Endothelial cell of hepatic sinusoid (primary cell): ENCODE measurements around the gene NAA16.
"Not testable (repeated sequence)": the region's sequence is repeated elsewhere in the genome, so short reads cannot be mapped to it uniquely, and the experiment has no call there.

ENCODE experiments used
- in situ Hi-C: cut with HindIII; loops from 2 replicates; pipeline ENCODE4 v1.10.0; 2017; ENCODE audit warnings: low sequenced_read_pairs

The NAA16 gene

GRCh38 chr13:41352935-41353840, 42.1 kb downstream of the NAA16 start:
- in situ Hi-C loops, result no loop called here

GRCh38 chr13:41354416-41354815, 43.3 kb downstream of the NAA16 start:
- in situ Hi-C loops, result no loop called here

DNA sequence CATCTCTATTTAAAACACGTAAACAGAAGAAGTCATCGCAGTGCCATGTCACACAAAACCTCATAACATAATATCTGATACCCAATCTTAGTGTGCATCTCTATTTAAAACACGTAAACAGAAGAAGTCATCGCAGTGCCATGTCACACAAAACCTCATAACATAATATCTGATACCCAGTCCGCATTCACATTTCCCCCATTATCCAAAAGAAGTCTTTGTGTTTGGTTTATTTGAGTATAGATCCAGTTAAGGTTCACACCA, 45.2 kb downstream of the NAA16 start:
- in situ Hi-C loops, result not testable (repeated sequence)

DNA sequence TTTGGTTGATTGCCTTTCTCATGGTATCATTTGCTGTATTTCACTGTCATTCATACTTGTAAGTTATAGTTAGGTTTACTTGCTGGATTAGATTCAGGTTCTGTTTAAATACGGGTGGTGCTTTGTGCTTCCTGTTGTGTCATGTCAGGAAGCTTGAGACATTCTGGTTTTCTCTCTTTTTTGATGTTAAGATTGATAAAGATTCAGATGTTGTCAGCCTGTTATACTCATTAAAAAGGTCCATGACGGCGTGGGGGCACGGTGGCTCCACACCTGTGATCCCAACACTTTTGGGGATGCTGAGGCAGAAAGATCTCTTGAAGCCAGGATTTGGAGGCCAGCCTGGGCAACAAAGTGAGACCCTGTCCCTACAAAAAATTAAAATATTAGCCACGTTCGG, 45.7 kb downstream of the NAA16 start:
- in situ Hi-C loops, result no loop called here

DNA sequence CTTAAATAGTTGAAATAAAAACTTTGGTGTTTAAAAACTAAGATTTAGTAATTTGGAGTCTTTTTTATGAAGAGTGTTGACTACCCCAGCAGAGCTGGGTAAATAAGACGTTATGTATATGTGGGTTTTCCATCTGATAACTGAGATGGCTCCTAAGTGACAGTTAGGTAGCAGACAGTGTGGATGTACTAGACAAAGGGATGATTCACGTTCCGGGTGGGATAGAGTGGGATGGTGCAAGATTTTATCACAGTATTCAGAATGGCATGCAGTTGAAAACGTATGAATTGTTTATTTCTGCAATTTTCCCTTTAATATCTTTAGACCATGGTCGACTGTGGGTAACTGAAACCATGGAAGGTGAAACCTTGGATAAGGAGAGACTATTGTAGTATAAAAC, 50.4 kb downstream of the NAA16 start:
- in situ Hi-C loops, result no loop called here

GRCh38 chr13:41364043-41364442, 53.0 kb downstream of the NAA16 start:
- in situ Hi-C loops, result no loop called here

- in situ Hi-C loops, result no loop called here
These were observed 54.6 kb downstream of the NAA16 start for GRCh38 chr13:41365631-41366030.

- in situ Hi-C loops, result no loop called here
These were observed 59.7 kb downstream of the NAA16 start for GRCh38 chr13:41370736-41371135.

GRCh38 chr13:41377446-41377845, 66.4 kb downstream of the NAA16 start:
- in situ Hi-C loops, result no loop called here

GRCh38 chr13:41382431-41382830, 71.4 kb downstream of the NAA16 start:
- in situ Hi-C loops, result loop anchor here (10.0 kb wide), 1 partner anchor 112 kb away; no protein-coding TSS in a partner anchor

DNA sequence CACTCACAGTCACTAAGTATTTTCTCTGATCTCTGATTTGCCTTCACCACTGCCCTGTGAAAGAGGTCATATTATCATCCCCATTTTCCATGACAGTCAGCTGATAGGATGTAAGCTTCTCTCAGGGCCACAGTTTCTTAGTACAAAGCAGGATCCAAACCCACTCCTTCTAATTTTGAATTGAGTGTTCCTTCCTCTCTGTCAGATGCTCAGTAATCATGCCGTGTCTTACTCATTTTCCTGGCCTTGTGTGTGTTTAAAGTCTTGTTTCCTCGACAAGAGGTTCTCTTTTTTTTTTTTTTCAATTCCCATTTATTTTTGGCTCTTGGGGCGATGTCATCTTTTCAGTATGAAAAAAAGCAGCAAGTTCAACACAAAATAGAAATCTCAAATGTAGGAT, 72.3 kb downstream of the NAA16 start:
- in situ Hi-C loops, result loop anchor here (10.0 kb wide), 1 partner anchor 111 kb away; no protein-coding TSS in a partner anchor

- in situ Hi-C loops, result loop anchor here (10.0 kb wide), 1 partner anchor 110 kb away; no protein-coding TSS in a partner anchor
These were observed 73.9 kb downstream of the NAA16 start for GRCh38 chr13:41384749-41385503.

DNA sequence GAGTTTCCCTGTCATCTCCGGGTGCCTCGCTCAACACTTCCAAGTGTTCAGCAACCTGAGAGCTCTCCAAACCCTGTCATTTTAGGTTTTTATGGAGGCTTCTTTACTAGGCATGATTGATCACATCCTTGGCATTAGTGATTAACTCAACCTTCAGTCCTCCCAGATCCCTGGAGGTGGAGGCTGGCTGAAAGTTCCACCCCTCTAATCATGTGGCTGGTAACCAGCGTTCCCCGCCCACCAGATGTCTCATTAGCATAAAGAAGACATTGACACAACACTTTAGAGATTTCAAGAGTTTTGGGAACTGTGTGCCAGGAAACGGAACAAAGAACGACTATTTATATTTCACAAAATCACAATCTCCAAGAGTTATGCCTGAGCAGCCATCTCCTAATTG, 75.1 kb downstream of the NAA16 start:
- in situ Hi-C loops, result loop anchor here (10.0 kb wide), 1 partner anchor 109 kb away; no protein-coding TSS in a partner anchor

DNA sequence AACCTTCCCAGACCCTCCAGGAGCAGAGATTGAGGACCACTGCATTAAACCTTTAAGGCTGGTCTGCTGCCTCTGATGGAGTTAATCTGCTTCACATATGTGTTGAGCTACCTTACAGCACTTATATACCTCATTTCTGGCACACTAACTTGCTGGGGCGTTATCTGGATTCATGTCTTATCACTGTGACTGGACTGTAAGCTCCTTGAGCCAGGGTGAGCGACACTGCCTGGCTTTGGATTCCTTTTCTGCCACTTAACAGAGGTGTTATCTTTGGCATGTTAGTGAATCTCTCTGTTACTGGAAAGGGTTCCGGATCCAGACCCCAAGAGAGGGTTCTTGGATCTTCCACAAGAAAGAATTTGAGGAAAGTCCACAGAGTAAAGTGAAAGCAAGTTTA, 76.5 kb downstream of the NAA16 start:
- in situ Hi-C loops, result loop anchor here (10.0 kb wide), 1 partner anchor 107 kb away; no protein-coding TSS in a partner anchor

DNA sequence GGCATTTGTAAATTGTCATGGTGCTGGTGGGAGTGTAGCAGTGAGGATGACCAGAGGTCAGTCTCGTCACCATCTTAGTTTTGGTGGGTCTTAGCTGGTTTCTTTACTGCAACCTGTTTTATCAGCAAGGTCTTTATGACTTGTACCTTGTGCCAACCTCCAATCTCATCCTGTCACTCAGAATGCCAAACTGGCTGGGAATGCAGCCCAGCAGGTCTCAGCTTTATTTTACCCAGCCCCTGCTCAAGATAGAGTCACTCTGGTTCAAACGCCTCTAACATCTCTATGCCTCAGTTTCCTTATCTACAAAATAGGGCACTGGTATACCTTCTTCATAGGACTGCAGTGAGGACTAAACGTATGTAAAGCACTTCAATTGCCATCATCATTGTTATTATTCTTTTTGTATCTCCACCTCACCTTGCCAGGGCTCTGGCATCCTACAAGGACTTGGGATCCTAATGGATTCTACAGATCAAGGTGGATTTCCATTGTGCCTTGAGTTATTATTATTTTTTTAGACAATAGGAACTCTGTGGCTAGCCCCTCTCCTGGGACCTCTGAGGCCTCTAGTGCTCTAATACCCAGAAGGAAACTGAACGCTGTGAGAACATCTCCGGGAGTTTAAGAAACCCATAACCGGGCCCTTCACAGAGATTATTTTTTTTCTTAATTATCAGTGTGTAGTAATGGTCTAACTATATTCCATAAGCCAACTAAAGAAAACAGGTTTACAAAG, 77.2 kb downstream of the NAA16 start:
- in situ Hi-C loops, result loop anchor here (10.0 kb wide), 1 partner anchor 106 kb away; no protein-coding TSS in a partner anchor

DNA sequence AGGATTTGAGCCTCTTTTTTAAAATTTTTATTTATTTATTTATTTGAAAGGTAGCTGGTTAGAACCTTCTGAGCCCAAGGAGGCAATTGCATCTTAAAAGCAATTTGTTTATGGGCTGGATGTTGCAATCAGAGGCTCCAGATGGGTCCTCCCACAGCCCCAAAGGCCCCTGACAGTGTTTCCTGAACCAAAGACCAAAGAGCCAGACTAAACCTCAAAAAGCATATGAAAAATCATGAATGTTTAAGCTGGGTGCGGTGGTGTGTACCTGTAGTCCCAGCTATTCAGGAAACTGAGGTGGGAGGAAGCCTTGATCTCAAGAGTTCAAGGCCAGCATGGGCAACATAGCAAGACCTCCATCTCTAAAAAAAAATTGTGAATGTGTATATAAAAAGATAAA, 78.5 kb downstream of the NAA16 start:
- in situ Hi-C loops, result loop anchor here (10.0 kb wide), 1 partner anchor 105 kb away; no protein-coding TSS in a partner anchor

DNA sequence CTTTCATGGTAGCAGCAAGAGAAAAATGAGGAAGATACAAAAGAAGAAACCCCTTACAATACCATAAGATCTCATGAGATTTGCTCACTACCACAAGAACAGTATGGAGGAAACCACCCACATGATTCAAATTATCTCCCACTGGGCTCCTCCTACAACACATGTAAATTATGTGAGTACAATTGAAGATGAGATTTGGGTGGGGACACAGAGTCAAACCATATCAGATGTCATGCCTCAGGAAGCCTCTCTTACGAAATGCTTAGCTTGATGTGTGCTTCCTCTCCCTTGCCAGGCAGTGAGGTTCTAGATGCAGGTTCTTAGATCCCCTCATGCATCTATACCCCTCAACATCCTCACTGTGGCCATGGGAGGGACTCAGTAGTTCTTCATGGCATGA, 83.1 kb downstream of the NAA16 start:
- in situ Hi-C loops, result no loop called here

DNA sequence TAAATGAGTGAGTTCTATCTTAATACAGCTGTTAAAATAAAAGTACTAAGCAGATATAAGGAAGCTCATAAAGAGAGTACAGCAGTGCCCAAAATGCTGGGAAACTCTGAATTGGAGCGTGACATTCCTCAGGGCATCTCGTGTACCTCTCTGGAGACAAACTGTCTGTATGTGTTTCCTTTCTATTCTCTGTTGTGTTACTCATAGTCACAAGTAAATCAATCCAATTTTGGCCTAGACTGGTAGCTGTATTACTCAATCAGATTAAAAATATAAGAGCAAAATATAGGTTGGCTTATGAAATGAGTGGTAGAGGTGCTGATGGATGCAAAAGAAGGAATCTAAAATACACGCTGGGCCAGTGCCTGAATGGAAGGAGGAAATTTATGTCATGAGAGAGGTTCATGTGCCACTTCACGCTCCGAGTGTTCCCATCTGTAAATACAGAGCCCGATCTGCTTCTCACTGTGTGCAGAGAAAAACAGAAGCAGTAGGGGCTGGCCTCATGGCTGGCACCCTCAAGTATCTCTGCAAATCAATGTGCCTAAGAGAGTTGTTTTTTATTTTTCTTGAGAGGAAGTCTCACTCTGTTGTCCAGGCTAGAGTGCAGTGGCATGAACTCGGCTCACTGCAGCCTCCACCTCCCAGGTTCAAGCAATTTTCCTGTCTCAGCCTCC, 87.6 kb downstream of the NAA16 start:
- in situ Hi-C loops, result no loop called here

GRCh38 chr13:41401366-41401765, 90.3 kb downstream of the NAA16 start:
- in situ Hi-C loops, result no loop called here

DNA sequence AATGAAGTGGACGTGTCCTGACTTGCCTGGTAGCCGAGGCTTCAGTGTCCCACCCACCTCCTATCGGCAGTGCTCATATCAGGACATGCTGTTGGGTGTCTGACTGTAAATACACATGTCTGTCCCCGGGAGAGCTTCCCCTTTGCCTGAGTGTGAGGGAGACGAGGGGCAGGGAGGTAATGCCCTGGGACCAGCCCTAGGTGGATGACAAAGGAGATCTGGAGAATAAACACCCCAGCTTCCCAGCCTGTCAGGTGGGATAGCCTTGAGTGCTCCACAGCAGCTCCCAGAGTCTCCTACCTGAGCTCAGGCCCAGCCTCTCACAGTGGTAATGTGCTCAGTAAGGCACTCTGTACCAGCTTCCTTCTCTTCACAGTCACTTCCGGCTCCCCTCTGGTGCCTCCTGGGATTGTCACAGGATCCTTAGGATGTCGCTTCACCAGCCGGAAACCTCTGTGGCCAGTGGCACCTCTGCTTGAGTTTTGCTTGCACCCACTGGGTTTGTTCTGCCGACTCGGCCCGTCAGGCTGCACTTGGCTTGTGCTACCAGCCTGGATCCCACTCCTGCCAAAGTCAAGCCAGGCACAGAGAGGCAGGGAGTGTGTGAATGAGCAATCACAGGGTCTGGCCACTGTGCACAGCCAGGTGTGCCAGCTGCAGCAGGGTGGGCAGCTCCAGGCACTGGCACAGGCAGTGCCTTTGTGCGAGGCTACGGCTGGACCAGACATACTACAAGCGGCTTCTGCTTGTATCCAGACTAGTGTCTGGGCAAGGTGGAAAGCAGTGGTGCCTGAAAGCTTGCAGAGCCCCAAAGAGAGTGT, 91.8 kb downstream of the NAA16 start:
- in situ Hi-C loops, result no loop called here
